Kidney (tissue), 14 donors: ENCODE measurements around the gene PARP4. TPM values are rescaled to one million over a fixed set of nuclear protein-coding genes. Genes with fewer than 3 reads are reported as not detected.
"Not testable (repeated sequence)": the region's sequence is repeated elsewhere in the genome, so short reads cannot be mapped to it uniquely, and the experiment has no call there.

ENCODE experiments used
- DNase-seq, 5 donors: peaks; one replicate each; pipeline ENCODE4 v3.0.0-alpha.2; 2013 to 2020
- FAIRE-seq: peaks from 2 replicates; lab custom pipeline; 2012; peaks lifted over from hg19 to GRCh38; lab: Jason Lieb, UNC
- H3K27ac ChIP-seq, 2 donors: one replicate each; pipeline ENCODE4 v1.7.0; 2013; ENCODE audit warnings: low read depth in 2 of 2, low read length in 2 of 2, inconsistent platforms in 1 of 2
- H3K27me3 ChIP-seq: one replicate; pipeline ENCODE4 v1.7.1; 2013; ENCODE audit warnings: low read length, inconsistent platforms; ENCODE audit not compliant: control insufficient read depth, insufficient read depth
- H3K36me3 ChIP-seq, 3 donors: one replicate each; pipeline versions ENCODE4 v1.7.0 to v1.7.1; 2013; ENCODE audit warnings: low read length in 3 of 3, control low read depth in 1 of 3, inconsistent platforms in 1 of 3; ENCODE audit not compliant: insufficient read depth in 3 of 3, control insufficient read depth in 2 of 3
- H3K4me1 ChIP-seq, 3 donors: one replicate each; pipeline versions ENCODE4 v1.7.0 to v1.7.1; 2013; ENCODE audit warnings: low read length in 3 of 3, inconsistent platforms in 1 of 3, low read depth in 1 of 3; ENCODE audit not compliant: control insufficient read depth in 2 of 3, insufficient read depth in 2 of 3
- H3K4me3 ChIP-seq, 3 donors: one replicate each; pipeline versions ENCODE4 v1.7.0 to v1.8.1; 2013; ENCODE audit warnings: low read length in 3 of 3, control low read depth in 1 of 3, inconsistent platforms in 1 of 3
- H3K9ac ChIP-seq, 3 donors: one replicate each; pipeline versions ENCODE4 v1.7.0 to v1.7.1; 2013; ENCODE audit warnings: low read length in 3 of 3, control low read depth in 1 of 3, inconsistent platforms in 1 of 3
- H3K9me3 ChIP-seq, 3 donors: one replicate each; pipeline versions ENCODE4 v1.7.0 to v1.7.1; 2013; ENCODE audit warnings: low read length in 3 of 3, control low read depth in 1 of 3, inconsistent platforms in 1 of 3; ENCODE audit not compliant: control insufficient read depth in 2 of 3, insufficient read depth in 1 of 3
- intact Hi-C: fragments of 100-400 bp; cut with DNase I; formaldehyde crosslinking; loops from one replicate; pipeline ENCODE4 v1.11.1; 2022
- polyA plus RNA-seq: library from polyadenylated mRNA; stranded (reverse); fragments of 350-450 nt; fragmentation: Illumina TruSeq; extraction: RNeasy Lipid Tissue Mini Kit (QIAGEN cat#74804); gene quantifications from one replicate; pipeline ENCODE4 v1.2.3, GENCODE V29; 2014; ENCODE audit warnings: low read depth, low replicate concordance; ENCODE audit not compliant: insufficient read depth
- total RNA-seq: library from RNA; stranded (reverse); fragmentation: NEBNext Ultra II Directional; extraction: Animal tissue kit (Norgen Biotek cat#: 25700); gene quantifications from one replicate; pipeline ENCODE4 v1.2.1, GENCODE V29; 2021
- TF ChIP-seq, protein P1 (sequence below): IDR thresholded peaks from 3 replicates; pipeline ENCODE4 v1.5.1; 2012; ENCODE audit warnings: mild to moderate bottlenecking, moderate library complexity, borderline replicate concordance; ENCODE audit not compliant: insufficient read depth; ENCODE audit errors: extremely low read depth
- donor health status: control.
- donor health status: control.
- donor health status: control.
- donor health status: control.
- donor health status: control.
- donor health status: DM: yes; HTN: yes; CAD: no.
- donor health status: Normal renal cell carcinoma (clear cell type).

PARP4 gene
- total and polyA plus RNA-seq, 2 donors from 2014 or later = 13.9 to 95.1 TPM

DNA sequence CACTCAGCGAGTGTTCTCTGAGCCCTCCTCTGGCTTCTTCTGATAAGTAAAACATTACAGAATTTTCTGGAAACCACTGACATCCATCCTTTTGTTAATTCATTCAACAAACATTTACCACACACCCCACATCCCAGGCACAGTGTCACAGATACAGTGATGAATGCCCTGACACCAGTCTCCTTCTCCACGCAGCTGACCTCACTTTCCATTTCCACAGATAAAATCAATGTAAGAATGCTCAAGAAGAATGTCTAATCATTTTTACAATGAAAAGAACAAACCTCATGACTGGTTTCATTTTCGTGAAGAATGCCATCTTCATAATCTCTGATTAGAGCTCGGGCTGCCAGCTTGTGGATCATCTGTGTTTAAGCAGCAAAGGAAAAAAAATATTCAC lies 69.2 kb downstream of the PARP4 start:
- TF ChIP-seq, protein P1, sequence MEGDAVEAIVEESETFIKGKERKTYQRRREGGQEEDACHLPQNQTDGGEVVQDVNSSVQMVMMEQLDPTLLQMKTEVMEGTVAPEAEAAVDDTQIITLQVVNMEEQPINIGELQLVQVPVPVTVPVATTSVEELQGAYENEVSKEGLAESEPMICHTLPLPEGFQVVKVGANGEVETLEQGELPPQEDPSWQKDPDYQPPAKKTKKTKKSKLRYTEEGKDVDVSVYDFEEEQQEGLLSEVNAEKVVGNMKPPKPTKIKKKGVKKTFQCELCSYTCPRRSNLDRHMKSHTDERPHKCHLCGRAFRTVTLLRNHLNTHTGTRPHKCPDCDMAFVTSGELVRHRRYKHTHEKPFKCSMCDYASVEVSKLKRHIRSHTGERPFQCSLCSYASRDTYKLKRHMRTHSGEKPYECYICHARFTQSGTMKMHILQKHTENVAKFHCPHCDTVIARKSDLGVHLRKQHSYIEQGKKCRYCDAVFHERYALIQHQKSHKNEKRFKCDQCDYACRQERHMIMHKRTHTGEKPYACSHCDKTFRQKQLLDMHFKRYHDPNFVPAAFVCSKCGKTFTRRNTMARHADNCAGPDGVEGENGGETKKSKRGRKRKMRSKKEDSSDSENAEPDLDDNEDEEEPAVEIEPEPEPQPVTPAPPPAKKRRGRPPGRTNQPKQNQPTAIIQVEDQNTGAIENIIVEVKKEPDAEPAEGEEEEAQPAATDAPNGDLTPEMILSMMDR = no peak
- no peak for FAIRE-seq
- H3K4me1 ChIP-seq = no peaks in the 10 kb centered on the region

DNA sequence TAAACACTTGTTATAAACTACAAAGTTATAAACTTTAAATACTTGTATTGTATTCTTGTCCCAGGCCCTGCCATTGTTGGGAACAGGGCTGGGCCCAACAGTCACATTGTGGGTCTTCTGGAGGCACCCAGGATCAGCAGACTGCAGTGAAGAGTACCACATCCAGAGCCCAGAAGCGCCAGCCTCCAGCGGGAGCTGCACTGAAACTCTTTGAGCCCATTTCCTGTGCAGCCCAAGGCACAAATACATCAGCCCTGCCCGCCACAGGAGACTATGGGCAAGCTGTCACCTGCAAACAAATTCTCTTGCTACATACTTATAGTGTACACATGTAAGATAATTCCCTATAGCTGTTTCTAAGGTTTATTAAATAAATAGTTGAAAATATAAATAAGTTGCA lies 86.5 kb downstream of the PARP4 start:
- H3K36me3 ChIP-seq, H3K4me3 ChIP-seq, DNase-seq, H3K9ac ChIP-seq, FAIRE-seq, H3K4me1 ChIP-seq, intact Hi-C loops, H3K27ac ChIP-seq, H3K27me3 ChIP-seq, H3K9me3 ChIP-seq: not testable (repeated sequence)

More for the DNA sequence above, 69.2 kb downstream of the PARP4 start:
- no peaks in the 10 kb centered on the region for H3K9me3 ChIP-seq
- H3K27ac ChIP-seq = no peak overlapping the region
- H3K9ac ChIP-seq = no peak overlapping the region
- no peaks in the 10 kb centered on the region for H3K27me3 ChIP-seq
- DNase-seq = no peak
- peaks cover 0 to 19% (median 13%) of the 10 kb centered on the region in 3 donors for H3K36me3 ChIP-seq
- intact Hi-C loops = no loop called here
- no peak overlapping the region for H3K4me3 ChIP-seq

DNA sequence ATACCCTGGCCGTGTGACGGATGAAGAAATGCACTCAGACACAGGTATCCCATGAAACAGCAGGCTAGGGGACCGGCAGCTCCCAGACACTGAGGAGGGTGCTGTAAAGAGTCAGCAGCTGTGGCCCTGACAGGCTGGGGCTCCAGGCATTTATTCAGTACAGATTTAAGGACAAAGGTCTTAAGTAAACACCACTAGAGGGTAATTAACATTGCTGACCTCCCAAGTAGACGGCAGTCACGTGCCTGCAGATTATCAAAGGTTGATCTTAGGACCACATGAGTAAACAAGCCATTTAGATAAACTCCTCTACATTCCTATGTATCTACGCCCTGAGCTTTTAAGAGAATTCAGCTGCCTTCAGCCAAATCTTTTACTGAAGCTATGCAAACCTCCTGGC lies 92.9 kb downstream of the PARP4 start:
- DNase-seq, H3K9me3 ChIP-seq, H3K27ac ChIP-seq, FAIRE-seq, H3K9ac ChIP-seq, H3K4me3 ChIP-seq, H3K27me3 ChIP-seq, H3K4me1 ChIP-seq, intact Hi-C loops: not testable (repeated sequence)
- H3K36me3 ChIP-seq = peaks cover 0 to 11% (median 0%) of the 10 kb centered on the region in 3 donors

DNA sequence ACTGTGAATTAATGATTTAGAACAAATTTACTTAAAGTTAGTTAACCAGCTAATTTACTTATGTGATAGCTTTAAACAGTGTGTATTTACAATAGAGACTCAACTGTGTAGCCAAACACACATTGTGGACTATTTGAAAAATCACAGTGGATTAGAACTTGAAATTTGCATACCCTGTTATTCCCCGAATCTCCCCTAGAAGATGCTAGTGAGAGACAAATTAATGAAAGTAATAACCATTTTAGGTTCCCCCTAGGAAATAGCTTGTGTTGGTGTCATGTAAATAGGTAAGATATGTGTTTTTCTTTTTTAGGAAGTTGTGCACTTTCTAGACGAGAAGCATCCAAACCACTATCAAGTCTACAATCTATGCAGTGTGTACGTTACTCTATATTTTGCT lies 104.7 kb downstream of the PARP4 start:
- no peak for DNase-seq
- Histone ChIP-seq H3K27ac (no peak overlapping the region), H3K9ac (no peak overlapping the region), H3K36me3 (no peaks in the 10 kb centered on the region), H3K4me1 (no peaks in the 10 kb centered on the region), H3K27me3 (no peaks in the 10 kb centered on the region), H3K9me3 (no peaks in the 10 kb centered on the region), H3K4me3 (no peak overlapping the region)
- TF ChIP-seq, protein P1 = no peak
- no peak for FAIRE-seq
- intact Hi-C loops = no loop called here
